ENCODE data around the gene PIEZO2.

Gene PIEZO2

GRCh38 chr18:10707294-10707693 lies 442.1 kb downstream of the PIEZO2 start:
- Histone ChIP-seq H3K4me1 (ENCODE audit: control insufficient read depth, low read depth, low read length) (no peaks in the 10 kb centered on the region), H3K36me3 (ENCODE audit: control insufficient read depth, low read depth, low read length) (no peaks in the 10 kb centered on the region), H3K27ac (ENCODE audit: low read length) (no peak overlapping the region), H3K4me3 (ENCODE audit: low read length) (no peak overlapping the region), H3K9me3 (ENCODE audit: control insufficient read depth, low read depth, low read length) (no peaks in the 10 kb centered on the region), H3K9ac (ENCODE audit: low read length) (no peak overlapping the region), H3K27me3 (ENCODE audit: control insufficient read depth, insufficient read depth, low read length) (no peaks in the 10 kb centered on the region)

GRCh38 chr18:10705786-10706185 lies 443.6 kb downstream of the PIEZO2 start:
- Histone ChIP-seq H3K27ac (ENCODE audit: low read length) (no peak overlapping the region), H3K36me3 (ENCODE audit: control insufficient read depth, low read depth, low read length) (no peaks in the 10 kb centered on the region), H3K9ac (ENCODE audit: low read length) (no peak overlapping the region), H3K27me3 (ENCODE audit: control insufficient read depth, insufficient read depth, low read length) (no peaks in the 10 kb centered on the region), H3K9me3 (ENCODE audit: control insufficient read depth, low read depth, low read length) (no peaks in the 10 kb centered on the region), H3K4me3 (ENCODE audit: low read length) (no peak overlapping the region), H3K4me1 (ENCODE audit: control insufficient read depth, low read depth, low read length) (no peaks in the 10 kb centered on the region)

GRCh38 chr18:10705291-10705690 lies 444.1 kb downstream of the PIEZO2 start:
- Histone ChIP-seq H3K27ac (ENCODE audit: low read length) (no peak overlapping the region), H3K36me3 (ENCODE audit: control insufficient read depth, low read depth, low read length) (no peaks in the 10 kb centered on the region), H3K4me1 (ENCODE audit: control insufficient read depth, low read depth, low read length) (no peaks in the 10 kb centered on the region), H3K9ac (ENCODE audit: low read length) (no peak overlapping the region), H3K9me3 (ENCODE audit: control insufficient read depth, low read depth, low read length) (no peaks in the 10 kb centered on the region), H3K4me3 (ENCODE audit: low read length) (no peak overlapping the region), H3K27me3 (ENCODE audit: control insufficient read depth, insufficient read depth, low read length) (no peaks in the 10 kb centered on the region)

- no peak overlapping the region for H3K27ac ChIP-seq (ENCODE audit: low read length)
- H3K27me3 ChIP-seq (ENCODE audit: control insufficient read depth, insufficient read depth, low read length) = no peaks in the 10 kb centered on the region
- H3K36me3 ChIP-seq (ENCODE audit: control insufficient read depth, low read depth, low read length) = no peaks in the 10 kb centered on the region
These were observed 447.2 kb downstream of the PIEZO2 start for GRCh38 chr18:10702206-10702605.

GRCh38 chr18:10690366-10690765 lies 459.0 kb downstream of the PIEZO2 start:
- H3K4me1 ChIP-seq (ENCODE audit: control insufficient read depth, low read depth, low read length) = no peaks in the 10 kb centered on the region
- no peaks in the 10 kb centered on the region for H3K9me3 ChIP-seq (ENCODE audit: control insufficient read depth, low read depth, low read length)
- H3K27ac ChIP-seq (ENCODE audit: low read length) = no peak overlapping the region
- H3K27me3 ChIP-seq (ENCODE audit: control insufficient read depth, insufficient read depth, low read length) = no peaks in the 10 kb centered on the region
- no peaks in the 10 kb centered on the region for H3K36me3 ChIP-seq (ENCODE audit: control insufficient read depth, low read depth, low read length)
- no peak overlapping the region for H3K9ac ChIP-seq (ENCODE audit: low read length)
- no peak overlapping the region for H3K4me3 ChIP-seq (ENCODE audit: low read length)

More at GRCh38 chr18:10702206-10702605, 447.2 kb downstream of the PIEZO2 start:
- H3K4me1 ChIP-seq (ENCODE audit: control insufficient read depth, low read depth, low read length) = no peaks in the 10 kb centered on the region
- H3K9me3 ChIP-seq (ENCODE audit: control insufficient read depth, low read depth, low read length) = no peaks in the 10 kb centered on the region
- no peak overlapping the region for H3K4me3 ChIP-seq (ENCODE audit: low read length)
- no peak overlapping the region for H3K9ac ChIP-seq (ENCODE audit: low read length)

GRCh38 chr18:10690035-10690329 lies 459.4 kb downstream of the PIEZO2 start:
- Histone ChIP-seq H3K9ac (ENCODE audit: low read length) (no peak overlapping the region), H3K27me3 (ENCODE audit: control insufficient read depth, insufficient read depth, low read length) (no peaks in the 10 kb centered on the region), H3K9me3 (ENCODE audit: control insufficient read depth, low read depth, low read length) (no peaks in the 10 kb centered on the region), H3K4me1 (ENCODE audit: control insufficient read depth, low read depth, low read length) (no peaks in the 10 kb centered on the region), H3K36me3 (ENCODE audit: control insufficient read depth, low read depth, low read length) (no peaks in the 10 kb centered on the region), H3K4me3 (ENCODE audit: low read length) (no peak overlapping the region), H3K27ac (ENCODE audit: low read length) (no peak overlapping the region)

- Histone ChIP-seq H3K9me3 (ENCODE audit: control insufficient read depth, low read depth, low read length) (no peaks in the 10 kb centered on the region), H3K9ac (ENCODE audit: low read length) (no peak overlapping the region), H3K4me3 (ENCODE audit: low read length) (no peak overlapping the region), H3K27ac (ENCODE audit: low read length) (no peak overlapping the region), H3K4me1 (ENCODE audit: control insufficient read depth, low read depth, low read length) (no peaks in the 10 kb centered on the region), H3K27me3 (ENCODE audit: control insufficient read depth, insufficient read depth, low read length) (no peaks in the 10 kb centered on the region), H3K36me3 (ENCODE audit: control insufficient read depth, low read depth, low read length) (no peaks in the 10 kb centered on the region)
These were observed 459.9 kb downstream of the PIEZO2 start for GRCh38 chr18:10689236-10690034.

- Histone ChIP-seq H3K27ac (ENCODE audit: low read length) (no peak overlapping the region), H3K4me3 (ENCODE audit: low read length) (no peak overlapping the region), H3K36me3 (ENCODE audit: control insufficient read depth, low read depth, low read length) (no peaks in the 10 kb centered on the region), H3K9ac (ENCODE audit: low read length) (no peak overlapping the region), H3K27me3 (ENCODE audit: control insufficient read depth, insufficient read depth, low read length) (no peaks in the 10 kb centered on the region), H3K9me3 (ENCODE audit: control insufficient read depth, low read depth, low read length) (no peaks in the 10 kb centered on the region), H3K4me1 (ENCODE audit: control insufficient read depth, low read depth, low read length) (no peaks in the 10 kb centered on the region)
These were observed 460.6 kb downstream of the PIEZO2 start for GRCh38 chr18:10688766-10689165.

GRCh38 chr18:10687161-10687925 lies 462.0 kb downstream of the PIEZO2 start:
- Histone ChIP-seq H3K9ac (ENCODE audit: low read length) (no peak overlapping the region), H3K4me1 (ENCODE audit: control insufficient read depth, low read depth, low read length) (no peaks in the 10 kb centered on the region), H3K27ac (ENCODE audit: low read length) (no peak overlapping the region), H3K4me3 (ENCODE audit: low read length) (no peak overlapping the region), H3K9me3 (ENCODE audit: control insufficient read depth, low read depth, low read length) (no peaks in the 10 kb centered on the region), H3K27me3 (ENCODE audit: control insufficient read depth, insufficient read depth, low read length) (no peaks in the 10 kb centered on the region), H3K36me3 (ENCODE audit: control insufficient read depth, low read depth, low read length) (no peaks in the 10 kb centered on the region)

GRCh38 chr18:10686308-10686707 lies 463.1 kb downstream of the PIEZO2 start:
- Histone ChIP-seq H3K9ac (ENCODE audit: low read length) (no peak overlapping the region), H3K4me3 (ENCODE audit: low read length) (no peak overlapping the region), H3K27me3 (ENCODE audit: control insufficient read depth, insufficient read depth, low read length) (no peaks in the 10 kb centered on the region), H3K4me1 (ENCODE audit: control insufficient read depth, low read depth, low read length) (no peaks in the 10 kb centered on the region), H3K36me3 (ENCODE audit: control insufficient read depth, low read depth, low read length) (no peaks in the 10 kb centered on the region), H3K9me3 (ENCODE audit: control insufficient read depth, low read depth, low read length) (no peaks in the 10 kb centered on the region), H3K27ac (ENCODE audit: low read length) (no peak overlapping the region)

- no peaks in the 10 kb centered on the region for H3K9me3 ChIP-seq (ENCODE audit: control insufficient read depth, low read depth, low read length)
- no peak overlapping the region for H3K4me3 ChIP-seq (ENCODE audit: low read length)
- H3K36me3 ChIP-seq (ENCODE audit: control insufficient read depth, low read depth, low read length) = no peaks in the 10 kb centered on the region
- H3K9ac ChIP-seq (ENCODE audit: low read length) = no peak overlapping the region
- no peaks in the 10 kb centered on the region for H3K27me3 ChIP-seq (ENCODE audit: control insufficient read depth, insufficient read depth, low read length)
- H3K4me1 ChIP-seq (ENCODE audit: control insufficient read depth, low read depth, low read length) = no peaks in the 10 kb centered on the region
- no peak overlapping the region for H3K27ac ChIP-seq (ENCODE audit: low read length)
These were observed 463.9 kb downstream of the PIEZO2 start for GRCh38 chr18:10685484-10685883.

GRCh38 chr18:10682368-10682714 lies 467.0 kb downstream of the PIEZO2 start:
- H3K4me3 ChIP-seq (ENCODE audit: low read length) = no peak overlapping the region
- H3K4me1 ChIP-seq (ENCODE audit: control insufficient read depth, low read depth, low read length) = no peaks in the 10 kb centered on the region
- H3K36me3 ChIP-seq (ENCODE audit: control insufficient read depth, low read depth, low read length) = no peaks in the 10 kb centered on the region
- no peaks in the 10 kb centered on the region for H3K27me3 ChIP-seq (ENCODE audit: control insufficient read depth, insufficient read depth, low read length)
- H3K9me3 ChIP-seq (ENCODE audit: control insufficient read depth, low read depth, low read length) = no peaks in the 10 kb centered on the region
- H3K9ac ChIP-seq (ENCODE audit: low read length) = no peak overlapping the region
- H3K27ac ChIP-seq (ENCODE audit: low read length) = no peak overlapping the region
